IMR-90 (cell line): Measurements from ENCODE around the gene KIAA0232. TPM values are rescaled to one million over a fixed set of nuclear protein-coding genes. Genes with fewer than 3 reads are reported as not detected.

Source experiments
- ATAC-seq: fragments of 200-7000 bp; cut with Tn5 transposase; 2 replicates; pipeline ENCODE4 v1.9.1; 2020; ENCODE audit warnings: low read depth, mild to moderate bottlenecking, moderate library complexity
- BruUV-seq: library from RNA; stranded (reverse); fragments of 400-500 nt; replicated peaks from 2 replicates; lab custom pipeline; 2021; lab: Mats Ljungman, UMichigan
- CTCF ChIA-PET: fragments of 300-600 bp; formaldehyde crosslinking; extraction: SDS; loops from one replicate; lab custom pipeline; 2021; ENCODE audit warnings: antibody characterized with exemption; lab: Yijun Ruan, JAX
- POLR2A ChIA-PET: fragments of 300-600 bp; sonication (Branson Sonifier 250); formaldehyde crosslinking; loops from one replicate; lab custom pipeline; 2022; ENCODE audit warnings: antibody characterized with exemption; ENCODE audit not compliant: unreplicated experiment; lab: Charles Lee
- DNase-seq: peaks from one replicate; pipeline ENCODE4 v3.0.0; 2013
- H2AFZ ChIP-seq: replicated peaks from 2 replicates; pipeline ENCODE3; 2013; ENCODE audit warnings: low read length, mild to moderate bottlenecking; ENCODE audit not compliant: poor library complexity
- H2AK5ac ChIP-seq: 2 replicates; pipeline ENCODE4 v1.6.1; 2013; ENCODE audit warnings: low read depth, low read length, inconsistent platforms
- H2AK9ac ChIP-seq: replicated peaks from 2 replicates; pipeline ENCODE3; 2013; ENCODE audit warnings: mild to moderate bottlenecking, low read depth, low read length, moderate library complexity; ENCODE audit not compliant: poor library complexity
- H2BK120ac ChIP-seq: 2 replicates; pipeline ENCODE4 v1.6.1; 2013; ENCODE audit warnings: low read depth, low read length, inconsistent platforms
- H2BK15ac ChIP-seq: 3 replicates; pipeline ENCODE4 v1.6.1; 2013; ENCODE audit warnings: low read depth, low read length, inconsistent platforms
- H2BK20ac ChIP-seq: 2 replicates; pipeline ENCODE4 v1.6.1; 2013; ENCODE audit warnings: low read depth, mild to moderate bottlenecking, inconsistent platforms, low read length, moderate library complexity
- H2BK5ac ChIP-seq: 2 replicates; pipeline ENCODE4 v1.6.1; 2013; ENCODE audit warnings: mild to moderate bottlenecking, low read depth, low read length, inconsistent platforms; ENCODE audit not compliant: poor library complexity, severe bottlenecking
- H3K14ac ChIP-seq: replicated peaks from 2 replicates; pipeline ENCODE4 v1.6.1; 2013; ENCODE audit warnings: low read depth, low read length, inconsistent platforms
- H3K18ac ChIP-seq: 2 replicates; pipeline ENCODE4 v1.6.1; 2013; ENCODE audit warnings: low read depth, low read length, control low read depth
- H3K23ac ChIP-seq: 2 replicates; pipeline ENCODE4 v1.6.1; 2013; ENCODE audit warnings: low read depth, low read length, inconsistent platforms
- H3K27ac ChIP-seq: 2 replicates; pipeline ENCODE4 v1.5.1; 2013; ENCODE audit warnings: mild to moderate bottlenecking, control low read depth, low read length; ENCODE audit not compliant: insufficient read depth
- H3K27me3 ChIP-seq: 2 replicates; pipeline ENCODE4 v1.6.1; 2013; ENCODE audit warnings: low read length; ENCODE audit not compliant: control insufficient read depth, insufficient read depth
- H3K36me3 ChIP-seq: 2 replicates; pipeline ENCODE4 v1.6.1; 2013; ENCODE audit warnings: low read length, mixed read lengths; ENCODE audit not compliant: control insufficient read depth, insufficient read depth
- H3K4ac ChIP-seq: 2 replicates; pipeline ENCODE4 v1.6.1; 2013; ENCODE audit warnings: low read depth, low read length, inconsistent platforms
- H3K4me1 ChIP-seq: 2 replicates; pipeline ENCODE4 v1.6.1; 2013; ENCODE audit warnings: low read length, mixed read lengths; ENCODE audit not compliant: control insufficient read depth, insufficient read depth
- H3K4me2 ChIP-seq: 2 replicates; pipeline ENCODE4 v1.6.1; 2013; ENCODE audit warnings: low read depth, mild to moderate bottlenecking, control low read depth, low read length, moderate library complexity
- H3K4me3 ChIP-seq: 2 replicates; pipeline ENCODE4 v1.5.1; 2013; ENCODE audit warnings: low read depth, mild to moderate bottlenecking, control low read depth, low read length, moderate library complexity; ENCODE audit not compliant: insufficient read depth
- H3K56ac ChIP-seq: 2 replicates; pipeline ENCODE4 v1.6.1; 2013; ENCODE audit warnings: low read length, inconsistent platforms; ENCODE audit not compliant: insufficient read depth; ENCODE audit errors: extremely low read depth
- H3K79me1 ChIP-seq, 2 experiments: 2 replicates each; pipeline ENCODE4 v1.6.1; 2013; ENCODE audit warnings: low read length in 2 of 2, inconsistent platforms in 1 of 2, low read depth in 1 of 2
- H3K9ac ChIP-seq: 2 replicates; pipeline ENCODE4 v1.6.1; 2013; ENCODE audit warnings: low read depth, low read length, control low read depth
- H3K9me1 ChIP-seq: 2 replicates; pipeline ENCODE4 v1.6.1; 2013; ENCODE audit warnings: low read length, inconsistent platforms; ENCODE audit not compliant: insufficient read depth
- H3K9me3 ChIP-seq: 2 replicates; pipeline ENCODE4 v1.6.1; 2013; ENCODE audit warnings: low read length; ENCODE audit not compliant: control insufficient read depth, insufficient read depth
- H4K20me1 ChIP-seq: 2 replicates; pipeline ENCODE4 v1.6.1; 2013; ENCODE audit warnings: low read length, inconsistent platforms; ENCODE audit not compliant: insufficient read depth
- H4K5ac ChIP-seq: 2 replicates; pipeline ENCODE4 v1.6.1; 2013; ENCODE audit warnings: mild to moderate bottlenecking, low read depth, low read length, control low read depth
- H4K8ac ChIP-seq, 2 experiments: 2 replicates each; pipeline ENCODE4 v1.6.1; 2013; ENCODE audit warnings: low read depth in 2 of 2, low read length in 2 of 2, control low read depth in 1 of 2, inconsistent platforms in 1 of 2
- H4K91ac ChIP-seq: 2 replicates; pipeline ENCODE4 v1.6.1; 2013; ENCODE audit warnings: low read depth, low read length, inconsistent platforms; ENCODE audit not compliant: insufficient read depth
- FOS ChIP-seq: fragments of 150-350 bp; IDR thresholded peaks from 2 replicates; pipeline ENCODE4 v1.6.1; 2016; ENCODE audit warnings: low read depth, low read length
- NFE2L2 ChIP-seq: fragments of 150-350 bp; IDR thresholded peaks from 2 replicates; pipeline ENCODE4 v1.6.1; 2016; ENCODE audit warnings: low read depth, mild to moderate bottlenecking, low read length
- POLR2A ChIP-seq: IDR thresholded peaks from 2 replicates; pipeline ENCODE4 v1.6.1; 2012; ENCODE audit warnings: mild to moderate bottlenecking, low read depth, low read length
- SMC3 ChIP-seq: fragments of 150-350 bp; IDR thresholded peaks from 2 replicates; pipeline ENCODE4 v1.6.1; 2016; ENCODE audit warnings: low read depth, mild to moderate bottlenecking, antibody characterized with exemption, low read length, moderate library complexity
- WGBS, 2 experiments: methylation state at CpG; one replicate each; pipeline versions ENCODE4 v1.1.5 to v1.1.7; 2013; ENCODE audit warnings: missing lambda C conversion rate in 2 of 2; ENCODE audit not compliant: insufficient read length in 1 of 2; ENCODE audit errors: extremely low coverage in 2 of 2; 5-methylcytosine and 5-hydroxymethylcytosine counted together
- dilution Hi-C: fragments of 300-500 bp; cut with HindIII; formaldehyde crosslinking; loops from one replicate; pipeline ENCODE4 v1.14.3; 2018; ENCODE audit warnings: low sequenced_read_pairs; ENCODE audit not compliant: unreplicated experiment
- in situ Hi-C: fragments of 300-500 bp; cut with MboI; formaldehyde crosslinking; loops from 3 replicates; pipeline ENCODE4 v1.14.3; 2019; ENCODE audit warnings: low sequenced_read_pairs, inconsistent platforms, mixed read lengths
- intact Hi-C: fragments of 100-400 bp; cut with micrococcal nuclease; formaldehyde crosslinking; loops from 2 replicates; pipeline ENCODE4 v1.10.0; 2022
- polyA plus RNA-seq, 3 experiments: library from polyadenylated mRNA; depleted of rRNA; stranded (reverse); fragments of >200 nt; gene quantifications; 2 replicates each; pipeline ENCODE4 v1.2.3, GENCODE V29; 2012; ENCODE audit warnings: low replicate concordance in 1 of 3
- total RNA-seq: library from RNA; depleted of rRNA; stranded (reverse); fragments of >200 nt; gene quantifications from 2 replicates; pipeline ENCODE4 v1.2.3, GENCODE V29; 2012

KIAA0232 gene
- total and polyA plus RNA-seq, 2 of the 4 experiments (the other 2 are of a cell fraction): 6.8 to 19.5 TPM

DNA sequence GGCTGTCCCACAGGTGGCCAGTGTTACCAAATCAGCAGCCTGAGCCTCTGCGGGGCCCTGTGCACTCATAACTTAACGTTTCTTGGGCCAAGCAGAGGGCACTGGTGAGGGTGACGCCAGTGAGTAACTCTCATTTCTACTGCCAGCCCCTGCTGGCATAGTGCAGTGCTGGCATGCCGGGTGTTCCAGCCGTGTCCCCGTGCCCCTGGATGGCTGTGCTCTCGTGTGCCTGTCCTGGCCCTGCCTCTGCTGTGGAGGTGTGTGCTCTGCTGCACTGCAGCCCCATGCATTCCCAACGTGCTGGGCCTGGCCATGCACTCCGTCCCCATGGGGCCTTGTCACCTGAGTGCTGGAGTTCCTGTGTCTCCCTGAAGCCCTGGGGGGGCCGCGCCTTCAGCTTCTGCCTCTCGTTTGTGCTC, 141.8 kb downstream of the KIAA0232 start:
- Histone ChIP-seq H4K91ac (no peak overlapping the region), H2BK5ac (no peak overlapping the region), H3K56ac (no peak overlapping the region), H3K4me3 (no peak overlapping the region), H2BK15ac (no peak overlapping the region), H4K5ac (no peak overlapping the region), H3K27me3 (no peaks in the 10 kb centered on the region), H4K8ac (no peak overlapping the region), H3K9me3 (no peaks in the 10 kb centered on the region), H2AK5ac (no peak overlapping the region), H3K14ac (no peak overlapping the region), H3K36me3 (peaks cover 24% of the 10 kb centered on the region), H3K18ac (no peak overlapping the region), H3K9me1 (peaks cover 14% of the 10 kb centered on the region; the same call in 1 of the 2 replicates), H3K27ac (no peak overlapping the region), H3K4ac (no peak overlapping the region), H3K4me2 (no peak overlapping the region), H3K79me1 (peaks cover 12 to 36% of the 10 kb centered on the region in 2 experiments; a peak in 3 of 4 replicates), H3K9ac (no peak overlapping the region), H2BK20ac (no peak overlapping the region), H3K23ac (no peak overlapping the region), H2AFZ (no peak overlapping the region), H4K20me1 (peaks cover 21% of the 10 kb centered on the region; the same call in 1 of the 2 replicates), H2AK9ac (no peak overlapping the region), H2BK120ac (no peak overlapping the region), H3K4me1 (peaks cover 8% of the 10 kb centered on the region)
- POLR2A ChIA-PET: no interaction called here
- intact Hi-C loops (no loop called here), dilution Hi-C loops (no loop called here), in situ Hi-C loops (no loop called here)
- DNase-seq (no peak), ATAC-seq (no peak)
- CTCF ChIA-PET: no interaction called here
- WGBS, 2 experiments: 86% methylated on average over 6 of the region's 12 CpGs; no CpG with 5 or more reads in 1 of the 2 experiments
- TF ChIP-seq POLR2A (no peak), NFE2L2 (no peak), SMC3 (no peak), FOS (no peak)
- BruUV-seq: no TSS peak
